Measurements from ENCODE around the gene DIP2C.
A peak's percentile ranks its signal among the peaks of the same experiment; 100 is the strongest.
"Not testable (repeated sequence)": the region's sequence is repeated elsewhere in the genome, so short reads cannot be mapped to it uniquely, and the experiment has no call there.

Gene DIP2C

DNA sequence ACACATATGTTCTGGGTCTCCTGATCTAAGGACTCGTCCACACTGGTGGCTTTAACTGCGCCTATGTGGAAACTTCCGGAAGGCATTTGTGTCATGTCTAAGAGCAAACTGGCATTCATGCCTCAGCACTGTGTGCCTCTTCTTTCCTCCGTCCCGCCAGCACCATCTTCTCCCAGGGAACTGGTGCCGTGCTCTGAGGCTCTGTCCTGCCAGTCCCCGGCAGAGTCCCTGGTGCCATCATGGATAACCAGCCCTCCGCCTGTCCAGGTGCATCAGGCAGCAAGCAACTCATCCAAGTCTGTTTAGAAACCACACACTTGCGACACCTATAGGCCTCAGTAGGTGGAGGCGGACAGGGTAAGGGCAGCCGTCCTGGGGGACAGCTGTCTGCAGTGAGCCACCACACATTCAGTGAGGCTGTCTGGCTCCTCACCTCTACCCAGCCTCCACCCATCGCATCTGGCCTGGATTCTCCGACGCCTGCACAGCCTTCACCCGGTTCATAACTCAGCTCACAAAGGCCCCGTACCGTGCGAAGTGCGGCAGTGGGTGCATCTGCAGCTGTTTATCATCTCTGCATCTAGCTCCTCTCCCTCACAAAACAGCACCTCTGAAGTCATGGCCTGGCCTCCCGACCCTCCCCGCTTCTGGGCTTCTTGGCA lies 162.7 kb downstream of the DIP2C start:
- no peak for DNase-seq

GRCh38 chr10:525565-526315 lies 163.7 kb downstream of the DIP2C start:
- DNase-seq = no peak

DNA sequence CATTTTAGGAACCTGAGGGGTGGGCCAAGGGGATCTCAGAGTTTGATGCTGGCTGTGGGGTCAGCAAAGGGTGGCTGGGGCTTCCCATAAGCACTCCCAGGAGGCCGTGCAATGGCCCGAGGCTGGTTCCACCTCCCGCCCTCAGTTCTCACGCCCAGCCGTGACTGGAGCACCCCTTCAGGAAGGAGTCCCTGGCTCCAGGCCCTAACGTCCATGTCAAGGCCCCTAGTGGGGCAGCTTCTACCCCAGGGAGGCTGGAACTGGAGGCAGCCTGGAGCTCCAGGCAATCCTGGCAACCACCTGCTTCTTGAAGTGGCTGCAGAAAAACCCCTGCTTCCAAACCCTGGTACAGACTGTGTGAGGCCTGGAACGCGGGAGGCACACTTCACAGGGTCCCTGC lies 165.5 kb downstream of the DIP2C start:
- no peak for DNase-seq

GRCh38 chr10:522350-522749 lies 167.1 kb downstream of the DIP2C start:
- DNase-seq = no peak

- DNase-seq = no peak
These were observed 167.9 kb downstream of the DIP2C start for GRCh38 chr10:521261-522250.

- DNase-seq = no peak
These were observed 169.1 kb downstream of the DIP2C start for GRCh38 chr10:520402-520787.

DNA sequence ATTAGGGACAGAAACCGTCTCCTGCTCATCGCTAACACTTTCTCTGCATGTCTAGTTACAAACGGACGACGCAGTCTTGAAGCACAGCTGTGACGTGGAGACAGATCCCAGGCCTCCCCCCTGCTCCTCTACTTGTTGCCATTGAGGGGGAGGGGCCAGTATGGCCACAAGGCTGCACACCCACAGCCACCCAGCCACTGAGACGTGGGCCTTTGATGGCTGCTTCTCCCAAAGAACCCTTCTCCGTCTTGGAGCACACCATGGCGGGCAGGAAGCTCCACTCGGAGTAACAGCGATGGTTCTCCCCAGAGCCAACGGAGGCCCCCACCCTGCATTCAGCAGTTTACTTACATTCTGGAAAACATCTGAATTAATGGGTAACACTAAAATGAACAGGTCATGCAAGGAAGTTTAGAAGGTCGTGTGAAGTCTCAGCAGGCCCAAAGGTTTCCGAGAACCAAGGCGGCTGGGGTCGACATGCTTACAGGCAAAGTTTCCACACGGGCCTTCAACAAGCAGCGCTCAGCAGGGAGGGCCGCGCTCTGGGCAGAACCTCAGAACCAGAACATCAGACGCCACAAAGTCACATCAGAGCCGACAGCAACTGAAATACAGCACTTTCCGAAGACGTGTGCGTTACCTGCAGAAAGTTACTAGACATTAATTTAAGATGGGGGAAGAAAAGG lies 169.6 kb downstream of the DIP2C start:
- DNase-seq = no peak

GRCh38 chr10:519055-519715 lies 170.3 kb downstream of the DIP2C start:
- DNase-seq = no peak

DNA sequence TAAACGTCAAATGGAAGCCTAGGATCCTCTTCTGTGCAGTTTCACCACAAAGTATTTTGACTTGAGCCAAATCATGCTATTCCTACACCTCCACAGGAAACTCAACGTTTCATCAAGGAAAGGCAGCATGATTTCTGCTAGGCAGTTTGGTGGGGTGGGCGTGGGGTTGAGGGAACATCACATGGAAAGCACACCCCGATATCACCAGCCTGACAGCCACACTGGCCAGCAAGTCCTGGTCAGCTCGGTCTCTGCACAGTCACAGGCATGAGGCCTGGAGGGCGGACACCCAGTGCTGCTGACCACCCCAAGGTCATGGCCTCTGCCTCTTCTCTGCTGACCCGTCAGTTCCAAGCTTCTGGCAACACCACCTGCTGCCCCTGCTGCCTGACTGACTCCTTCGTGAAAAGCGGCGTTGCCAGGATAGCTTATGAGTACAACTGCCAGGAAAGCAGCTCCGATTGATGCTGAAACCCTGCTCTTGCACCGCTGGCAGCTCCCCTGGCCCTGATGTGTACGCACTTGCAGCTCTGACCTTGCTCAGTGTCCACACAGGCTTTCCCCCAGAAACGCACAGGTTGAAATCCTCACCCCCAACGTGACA lies 171.5 kb downstream of the DIP2C start:
- no peak for DNase-seq

DNA sequence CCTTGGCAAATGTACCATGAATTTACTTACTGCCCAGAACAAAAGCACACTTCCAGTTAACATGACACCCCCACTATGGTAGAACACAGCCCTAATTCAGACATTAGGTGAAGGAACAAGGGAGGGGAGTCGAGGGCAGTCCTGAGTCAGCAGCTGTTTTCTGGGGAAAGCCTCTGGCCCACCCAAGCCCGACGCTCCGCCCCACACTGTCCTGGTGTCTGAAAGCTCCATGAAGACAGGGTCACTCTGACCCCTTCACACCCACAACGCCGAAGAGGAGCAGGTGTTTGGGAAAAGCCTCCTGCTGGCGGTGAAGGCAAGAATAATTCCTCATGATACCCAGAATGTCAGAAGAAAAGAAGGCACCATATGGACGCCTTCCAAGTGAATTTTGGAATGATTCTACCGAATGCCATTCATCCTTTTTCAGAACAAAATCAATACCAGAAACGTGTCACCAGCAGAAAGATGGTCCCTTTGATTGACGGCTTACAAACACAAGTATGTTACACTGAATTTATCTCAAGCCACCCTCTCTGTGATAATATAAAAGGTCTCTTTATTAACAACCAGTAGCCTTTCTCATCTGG lies 172.1 kb downstream of the DIP2C start:
- DNase-seq = no peak

DNA sequence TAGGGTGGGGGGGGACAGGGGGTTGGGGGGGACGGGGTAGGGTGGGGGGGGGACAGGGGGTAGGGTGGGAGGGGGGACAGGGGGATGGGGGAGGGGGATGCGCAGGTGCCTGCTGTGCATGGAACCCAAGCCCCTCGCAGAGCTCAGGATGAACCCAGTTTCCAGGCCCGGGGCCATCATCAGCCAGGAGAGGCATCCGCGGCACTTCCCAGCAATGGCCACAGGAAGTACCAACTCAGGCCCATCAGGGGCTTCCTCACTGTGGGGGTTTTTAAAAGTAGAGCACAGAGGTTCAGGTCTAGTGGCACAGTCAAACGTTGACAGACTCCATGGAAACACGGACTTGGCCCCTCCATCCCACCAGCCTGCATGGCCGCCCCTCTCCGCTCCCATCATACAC lies 172.7 kb downstream of the DIP2C start:
- no peak for DNase-seq

DNA sequence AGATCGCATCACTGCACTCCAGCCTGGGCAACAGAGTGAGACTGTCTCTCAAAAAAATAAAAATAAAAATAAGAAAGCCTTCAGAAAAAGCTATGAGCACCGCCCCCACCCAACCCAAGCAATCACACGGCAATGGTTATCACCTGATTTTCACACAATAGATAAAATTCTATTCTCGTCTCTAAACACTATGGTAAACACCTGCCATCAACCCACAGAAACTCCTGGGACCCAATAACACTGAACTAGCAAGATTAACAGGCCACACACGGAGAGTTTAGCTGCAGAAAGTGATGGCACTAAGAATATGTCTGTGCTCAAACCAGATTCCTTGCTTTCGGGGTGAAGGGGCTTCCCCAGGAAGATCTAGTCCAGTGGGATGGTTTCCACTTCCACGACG lies 173.8 kb downstream of the DIP2C start:
- no peak for DNase-seq

- DNase-seq = no peak
These were observed 175.3 kb downstream of the DIP2C start for GRCh38 chr10:514137-514671.

GRCh38 chr10:513393-513792 lies 176.1 kb downstream of the DIP2C start:
- no peak for DNase-seq

GRCh38 chr10:512661-513060 lies 176.8 kb downstream of the DIP2C start:
- not testable (repeated sequence) for DNase-seq

DNA sequence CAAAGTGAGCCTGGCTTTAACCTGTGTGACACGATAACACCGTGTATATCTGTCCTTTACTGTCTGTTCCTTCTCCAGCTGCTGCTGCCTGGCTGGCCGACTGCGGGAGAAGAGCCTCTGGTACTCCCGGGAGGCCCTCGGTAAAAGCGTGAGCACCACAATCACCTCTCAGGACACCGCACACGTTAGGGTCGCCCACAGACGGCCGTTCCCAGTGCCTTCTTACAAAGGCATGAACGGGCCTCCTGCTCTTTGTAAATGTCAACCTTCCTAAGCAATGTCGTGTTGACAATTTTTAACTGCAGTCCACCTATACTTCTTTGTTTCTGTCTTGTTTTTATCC lies 177.6 kb downstream of the DIP2C start:
- no peak for DNase-seq

- peak; percentile 44 to 67 (median 62) for DNase-seq
These were observed 178.2 kb downstream of the DIP2C start for GRCh38 chr10:511101-511848.

GRCh38 chr10:510415-510881 lies 179.0 kb downstream of the DIP2C start:
- DNase-seq = no peak

DNA sequence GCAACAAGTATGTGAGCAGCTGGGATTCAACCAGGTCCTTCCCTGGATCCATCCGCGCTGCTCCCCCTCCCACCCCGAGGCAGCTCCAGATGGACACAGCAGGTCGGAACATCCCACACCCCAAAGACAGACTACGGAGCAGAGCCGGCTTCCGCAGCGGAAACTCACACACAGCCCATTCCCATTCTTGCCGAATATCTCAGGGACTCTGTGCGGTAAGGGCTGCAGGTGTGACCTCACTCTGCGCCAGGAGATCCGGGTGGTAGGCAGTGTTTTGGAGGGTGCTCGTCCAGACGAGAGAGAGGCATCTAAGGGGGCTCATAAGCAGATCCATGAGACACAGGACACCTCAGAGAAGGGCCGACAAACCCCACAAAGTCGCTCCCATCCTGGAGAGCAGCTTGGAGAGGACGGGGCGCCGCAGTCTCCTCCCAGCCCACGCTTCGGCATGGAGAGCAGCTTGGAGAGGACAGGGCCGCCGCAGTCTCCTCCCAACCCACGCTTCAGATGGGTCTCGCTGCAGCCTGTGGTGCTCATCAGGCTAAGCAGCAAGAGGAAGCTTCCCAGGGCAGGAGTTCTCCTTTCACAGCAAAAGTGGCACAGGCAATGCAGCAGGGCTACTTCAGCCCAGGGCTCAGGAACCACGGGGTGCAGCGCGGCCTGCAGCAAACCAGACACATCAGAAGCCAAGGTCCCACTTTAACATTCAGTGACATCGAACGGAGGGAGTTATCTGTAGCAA lies 179.9 kb downstream of the DIP2C start:
- DNase-seq = no peak

DNA sequence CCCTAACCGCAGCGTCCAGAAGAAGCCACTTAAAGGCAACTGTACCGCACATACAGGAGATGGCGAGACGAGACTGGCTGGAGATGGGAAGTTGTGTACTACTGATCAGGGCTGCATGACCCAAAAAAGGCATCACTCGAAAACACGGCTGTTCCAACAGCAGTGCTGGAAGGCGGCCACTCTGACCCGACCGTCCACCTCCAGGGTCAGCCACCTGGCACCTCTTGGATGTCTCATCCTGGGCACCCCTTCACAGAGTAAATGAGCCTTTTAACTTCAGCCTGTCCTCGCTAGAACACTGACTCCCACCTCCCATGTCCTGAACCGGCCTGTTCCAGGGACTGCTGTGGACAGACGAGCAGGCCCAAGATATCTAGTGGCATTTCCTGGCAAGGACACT lies 180.7 kb downstream of the DIP2C start:
- DNase-seq = no peak

Measured in T-helper 1 cell (primary cell).